GM21390 (cell line): ENCODE results near the gene CTNNA2.

Experiments used
- ATAC-seq: cut with Tn5 transposase; IDR thresholded peaks from one replicate; pipeline ENCODE4 v1.9.1; 2021; ENCODE audit not compliant: unreplicated experiment

CTNNA2 gene

GRCh38 chr2:79915455-79915854 is 402.6 kb downstream of the CTNNA2 start:
- no peak for ATAC-seq

- no peak for ATAC-seq
Measured at GRCh38 chr2:79916285-79916684, 403.4 kb downstream of the CTNNA2 start.

GRCh38 chr2:79920512-79921076 is 407.7 kb downstream of the CTNNA2 start:
- no peak for ATAC-seq

GRCh38 chr2:79929624-79930023 is 416.8 kb downstream of the CTNNA2 start:
- ATAC-seq: no peak

GRCh38 chr2:79935046-79935732 is 422.3 kb downstream of the CTNNA2 start:
- no peak for ATAC-seq

- peak; percentile 66 for ATAC-seq
Measured at GRCh38 chr2:79935771-79936657, 423.2 kb downstream of the CTNNA2 start.

- ATAC-seq: no peak
Measured at GRCh38 chr2:79936715-79937114, 423.9 kb downstream of the CTNNA2 start.

GRCh38 chr2:79938648-79939047 is 425.8 kb downstream of the CTNNA2 start:
- no peak for ATAC-seq

- ATAC-seq: no peak
Measured at GRCh38 chr2:79940364-79940763, 427.5 kb downstream of the CTNNA2 start.

- no peak for ATAC-seq
Measured at GRCh38 chr2:79941179-79941578, 428.3 kb downstream of the CTNNA2 start.

- no peak for ATAC-seq
Measured at GRCh38 chr2:79944205-79944604, 431.4 kb downstream of the CTNNA2 start.

GRCh38 chr2:79945653-79946445 is 433.0 kb downstream of the CTNNA2 start:
- ATAC-seq: no peak

- no peak for ATAC-seq
Measured at GRCh38 chr2:79947751-79948150, 434.9 kb downstream of the CTNNA2 start.

- no peak for ATAC-seq
Measured at GRCh38 chr2:79950526-79950925, 437.7 kb downstream of the CTNNA2 start.

GRCh38 chr2:79952616-79953015 is 439.8 kb downstream of the CTNNA2 start:
- no peak for ATAC-seq

GRCh38 chr2:79960035-79960434 is 447.2 kb downstream of the CTNNA2 start:
- no peak for ATAC-seq

- ATAC-seq: no peak
Measured at GRCh38 chr2:79960519-79960918, 447.7 kb downstream of the CTNNA2 start.

GRCh38 chr2:79964966-79965365 is 452.1 kb downstream of the CTNNA2 start:
- ATAC-seq: no peak

GRCh38 chr2:79966369-79966768 is 453.5 kb downstream of the CTNNA2 start:
- no peak for ATAC-seq

- ATAC-seq: no peak
Measured at GRCh38 chr2:79966882-79967281, 454.0 kb downstream of the CTNNA2 start.

GRCh38 chr2:79971807-79972206 is 459.0 kb downstream of the CTNNA2 start:
- ATAC-seq: no peak
